Measurements from ENCODE around the gene COL8A1. TPM values are rescaled to one million over a fixed set of nuclear protein-coding genes. Genes with fewer than 3 reads are reported as not detected.
"Not testable (repeated sequence)": the region's sequence is repeated elsewhere in the genome, so short reads cannot be mapped to it uniquely, and the experiment has no call there.

The COL8A1 gene
- total RNA-seq, 2 donors from 2014 or later: 0.10 TPM; not detected in 1

DNA sequence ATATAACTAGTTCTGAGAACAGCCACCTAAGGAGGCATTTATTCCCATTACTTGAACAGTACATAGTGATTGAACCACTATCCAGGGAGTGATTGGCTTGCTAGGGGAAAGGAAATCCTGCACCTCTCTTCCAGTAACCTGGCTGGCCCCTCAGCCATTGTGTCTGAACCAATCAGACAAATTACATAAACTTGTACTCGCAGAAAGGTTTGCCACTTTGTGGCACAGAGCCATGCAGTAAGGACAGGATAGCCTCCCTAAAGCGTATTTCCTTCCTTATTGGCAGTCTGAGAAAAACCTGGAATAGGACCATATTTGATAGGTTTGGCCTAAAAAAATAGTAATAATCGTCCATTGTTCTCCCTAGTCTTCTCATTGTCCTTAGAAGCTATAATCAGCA, 198.3 kb downstream of the COL8A1 start:
- H3K4me1 Mint-ChIP-seq (ENCODE audit: low read depth in 2 of 2): no peaks in the 10 kb centered on the region
- no peak for DNase-seq (ENCODE audit: low spot score)

DNA sequence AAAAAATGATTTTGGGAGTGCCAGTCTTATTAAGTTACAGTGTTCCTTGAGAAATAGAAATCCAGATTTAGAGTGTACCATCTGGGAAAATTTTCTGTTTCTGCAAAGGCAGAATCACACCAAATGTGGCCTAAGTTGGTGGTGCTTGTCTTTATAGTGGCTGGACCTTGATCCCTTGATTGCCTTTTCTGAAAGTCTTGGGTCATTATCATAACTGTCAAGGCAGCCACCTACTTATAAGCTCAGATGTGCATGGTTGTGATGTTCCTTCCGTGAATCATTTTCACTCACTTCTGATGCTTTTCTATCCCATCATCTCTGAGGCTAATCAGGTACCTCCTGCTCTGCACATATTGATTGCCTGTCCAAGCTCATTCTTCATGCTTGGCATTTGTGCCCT, 199.3 kb downstream of the COL8A1 start:
- H3K4me1 Mint-ChIP-seq (ENCODE audit: low read depth in 2 of 2): no peaks in the 10 kb centered on the region
- ATAC-seq (no peak), DNase-seq (ENCODE audit: low spot score) (no peak)
- no peaks in the 10 kb centered on the region for H3K27me3 Mint-ChIP-seq
- H3K36me3 Mint-ChIP-seq: no peaks in the 10 kb centered on the region
- no peak overlapping the region for H3K27ac Mint-ChIP-seq
- H3K9me3 Mint-ChIP-seq: no peaks in the 10 kb centered on the region
- H3K4me3 Mint-ChIP-seq: no peak overlapping the region

More for the DNA sequence above, 198.3 kb downstream of the COL8A1 start:
- Mint-ChIP-seq H3K36me3 (no peaks in the 10 kb centered on the region), H3K27ac (no peak overlapping the region), H3K27me3 (no peaks in the 10 kb centered on the region), H3K4me3 (no peak overlapping the region), H3K9me3 (no peaks in the 10 kb centered on the region)
- ATAC-seq: no peak

DNA sequence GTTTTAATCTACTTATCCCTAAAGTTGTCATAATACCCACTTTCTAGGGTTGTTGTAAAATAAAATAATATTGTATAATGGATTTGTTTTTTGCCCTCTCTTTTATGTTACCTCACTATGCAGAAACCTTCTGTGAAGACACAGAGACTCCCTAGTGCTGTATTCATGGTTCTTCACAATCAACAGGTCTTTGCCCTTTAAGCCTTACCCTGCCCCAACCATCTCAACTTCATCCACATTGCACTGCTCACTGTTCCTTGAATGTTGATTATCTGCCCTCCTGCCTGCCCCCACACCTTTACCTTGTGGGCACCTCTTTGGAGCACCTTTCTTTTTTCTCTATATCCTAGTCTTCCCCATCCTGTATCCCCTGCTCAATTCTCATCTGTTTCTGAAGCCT, 200.4 kb downstream of the COL8A1 start:
- H3K9me3 Mint-ChIP-seq: no peaks in the 10 kb centered on the region
- ATAC-seq: no peak
- H3K4me1 Mint-ChIP-seq (ENCODE audit: low read depth in 2 of 2): peaks cover 0 to 2% of the 10 kb centered on the region in 2 donors

DNA sequence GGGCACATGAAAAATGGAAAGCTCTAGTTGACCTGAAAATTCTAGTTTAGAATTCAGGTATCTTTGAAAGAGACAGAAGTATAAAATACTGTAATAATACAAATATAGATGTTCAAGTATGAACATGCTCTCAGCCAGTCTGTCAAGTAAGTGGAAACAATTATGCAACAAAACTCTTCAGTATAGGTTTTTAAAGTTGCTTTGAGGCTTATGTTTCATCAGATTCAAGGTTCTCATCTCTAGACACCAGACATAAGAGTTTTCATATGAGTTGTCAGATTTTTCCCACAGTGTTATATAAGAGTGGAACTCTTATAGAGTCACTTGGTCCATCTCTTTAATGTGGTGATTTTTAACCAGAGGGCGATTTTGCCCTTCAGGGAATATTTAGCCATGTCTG, 201.2 kb downstream of the COL8A1 start:
- Mint-ChIP-seq H3K9me3 (no peaks in the 10 kb centered on the region), H3K36me3 (no peaks in the 10 kb centered on the region), H3K4me1 (ENCODE audit: low read depth in 2 of 2) (peaks cover 0 to 2% of the 10 kb centered on the region in 2 donors), H3K27me3 (no peaks in the 10 kb centered on the region), H3K27ac (no peak overlapping the region), H3K4me3 (no peak overlapping the region)
- DNase-seq (ENCODE audit: low spot score) (no peak), ATAC-seq (no peak)

More for the DNA sequence above, 200.4 kb downstream of the COL8A1 start:
- no peak for DNase-seq (ENCODE audit: low spot score)
- Mint-ChIP-seq H3K36me3 (no peaks in the 10 kb centered on the region), H3K4me3 (no peak overlapping the region), H3K27me3 (no peaks in the 10 kb centered on the region), H3K27ac (no peak overlapping the region)

DNA sequence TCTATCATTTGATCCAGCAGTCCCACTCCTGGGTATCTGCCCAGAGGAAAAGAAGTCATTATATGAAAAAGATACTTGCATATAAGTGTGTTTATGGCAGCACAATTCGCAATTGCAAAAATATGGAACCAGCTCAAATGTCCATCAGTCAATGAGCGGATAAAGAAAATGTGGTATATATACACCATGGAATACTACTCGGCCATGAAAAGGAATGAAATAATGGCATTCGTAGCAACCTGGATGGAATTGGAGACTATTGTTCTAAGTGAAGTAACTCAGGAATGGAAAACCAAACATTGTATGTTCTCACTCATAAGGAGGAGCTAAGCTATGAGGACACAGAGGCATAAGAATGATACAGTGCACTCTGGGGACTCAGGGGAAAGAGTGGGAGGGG, 203.6 kb downstream of the COL8A1 start:
- DNase-seq (ENCODE audit: low spot score); H3K4me3 Mint-ChIP-seq; H3K27ac Mint-ChIP-seq; H3K9me3 Mint-ChIP-seq; H3K36me3 Mint-ChIP-seq; ATAC-seq; H3K4me1 Mint-ChIP-seq (ENCODE audit: low read depth in 2 of 2); H3K27me3 Mint-ChIP-seq: not testable (repeated sequence)

DNA sequence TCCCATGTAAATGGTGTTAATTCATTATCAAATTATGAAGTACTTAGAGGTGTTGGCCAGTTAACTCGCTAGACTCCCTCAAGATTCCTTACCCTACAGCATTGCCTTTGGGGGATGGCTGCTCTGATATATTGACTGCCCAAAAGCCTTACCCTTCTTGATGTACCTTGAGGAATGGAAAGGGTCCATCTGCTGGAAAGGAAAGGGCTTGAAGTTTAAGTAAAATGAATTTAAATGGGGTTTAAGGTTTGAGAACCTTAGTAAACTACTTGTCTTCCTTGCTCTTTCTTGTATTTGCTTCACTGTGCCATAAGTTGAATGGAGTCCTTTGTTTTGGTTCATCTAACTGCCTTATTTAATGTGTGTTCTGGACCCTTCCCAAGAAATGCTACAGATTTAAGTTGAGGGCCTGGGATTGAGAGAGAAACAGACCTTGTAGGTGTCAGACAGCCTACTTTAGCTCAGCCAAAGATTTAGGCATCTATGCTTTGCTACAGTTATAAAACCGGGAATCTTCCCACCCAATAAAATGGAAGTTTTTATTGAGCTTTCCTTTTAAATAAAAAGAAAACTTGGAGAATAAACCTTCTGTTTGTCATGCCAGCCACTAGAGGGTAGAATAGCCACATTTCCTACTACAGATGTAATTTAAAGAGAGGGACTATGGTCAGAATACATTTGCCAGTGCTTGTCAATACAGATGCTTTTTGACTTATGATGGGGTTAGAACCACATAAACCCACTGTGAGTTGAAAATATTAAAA, 204.6 kb downstream of the COL8A1 start:
- no peaks in the 10 kb centered on the region for H3K36me3 Mint-ChIP-seq
- DNase-seq (ENCODE audit: low spot score) (no peak), ATAC-seq (no peak)
- no peak overlapping the region for H3K4me3 Mint-ChIP-seq
- H3K4me1 Mint-ChIP-seq (ENCODE audit: low read depth in 2 of 2): peaks cover 0 to 2% of the 10 kb centered on the region in 2 donors
- no peaks in the 10 kb centered on the region for H3K9me3 Mint-ChIP-seq
- H3K27ac Mint-ChIP-seq: no peak overlapping the region
- no peaks in the 10 kb centered on the region for H3K27me3 Mint-ChIP-seq

DNA sequence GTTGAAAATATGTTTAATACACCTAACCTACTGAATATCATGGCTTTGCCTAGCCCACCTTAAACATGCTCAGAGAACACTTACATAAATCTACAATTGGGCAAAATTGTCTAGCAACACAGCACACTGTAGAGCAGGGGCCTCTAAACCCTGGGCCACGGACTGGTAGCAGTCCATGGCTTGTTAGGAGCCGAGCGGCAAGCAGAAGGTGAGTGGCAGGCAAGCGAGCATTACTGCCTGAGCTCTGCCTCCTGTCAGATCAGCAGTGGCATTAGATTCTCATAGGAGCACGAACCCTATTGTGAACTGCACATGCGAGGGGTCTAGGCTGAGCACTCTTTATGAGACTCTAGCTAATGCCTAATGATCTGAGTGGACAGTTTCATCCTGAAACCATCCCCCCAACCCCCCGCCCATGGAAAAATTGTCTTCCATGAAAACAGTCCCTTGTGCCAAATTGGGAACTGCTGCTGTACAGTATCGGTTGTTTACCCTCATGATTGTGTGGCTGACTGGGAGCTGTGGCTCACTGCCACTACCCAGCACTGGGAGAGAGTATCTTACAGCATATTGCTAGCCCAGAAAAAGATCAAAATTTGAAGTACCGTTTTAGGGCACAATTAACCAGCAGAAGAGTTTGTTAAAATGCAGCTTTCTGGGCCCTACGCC, 205.3 kb downstream of the COL8A1 start:
- Mint-ChIP-seq H3K4me1 (ENCODE audit: low read depth in 2 of 2) (peaks cover 0 to 2% of the 10 kb centered on the region in 2 donors), H3K9me3 (no peaks in the 10 kb centered on the region), H3K36me3 (no peaks in the 10 kb centered on the region), H3K27me3 (no peaks in the 10 kb centered on the region), H3K27ac (no peak overlapping the region), H3K4me3 (no peak overlapping the region)
- ATAC-seq (no peak), DNase-seq (ENCODE audit: low spot score) (no peak)

DNA sequence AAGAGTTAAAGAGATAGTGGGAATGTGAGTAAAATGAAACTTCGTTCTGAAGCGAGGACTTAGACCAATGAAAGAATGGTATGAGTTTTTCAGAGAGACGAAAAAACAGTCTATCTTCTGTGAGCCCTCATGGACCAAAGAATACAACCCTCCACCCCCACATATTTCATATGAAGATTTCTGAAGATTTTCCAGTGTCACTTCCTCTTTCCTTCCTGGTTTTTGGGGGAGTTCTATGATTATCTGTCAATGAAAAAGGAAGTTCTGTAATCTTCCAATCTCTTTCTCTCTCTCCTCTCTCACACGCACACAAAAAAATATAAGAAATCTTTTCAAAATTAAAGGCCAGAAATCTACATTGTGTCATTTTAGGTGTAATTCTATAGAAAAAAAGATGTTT, 206.9 kb downstream of the COL8A1 start:
- H3K27me3 Mint-ChIP-seq: no peaks in the 10 kb centered on the region
- H3K36me3 Mint-ChIP-seq: no peaks in the 10 kb centered on the region
- H3K4me3 Mint-ChIP-seq: no peak overlapping the region
- ATAC-seq: no peak
- peaks cover 0 to 2% of the 10 kb centered on the region in 2 donors for H3K4me1 Mint-ChIP-seq (ENCODE audit: low read depth in 2 of 2)
- no peak overlapping the region for H3K27ac Mint-ChIP-seq
- no peaks in the 10 kb centered on the region for H3K9me3 Mint-ChIP-seq
- no peak for DNase-seq (ENCODE audit: low spot score)

DNA sequence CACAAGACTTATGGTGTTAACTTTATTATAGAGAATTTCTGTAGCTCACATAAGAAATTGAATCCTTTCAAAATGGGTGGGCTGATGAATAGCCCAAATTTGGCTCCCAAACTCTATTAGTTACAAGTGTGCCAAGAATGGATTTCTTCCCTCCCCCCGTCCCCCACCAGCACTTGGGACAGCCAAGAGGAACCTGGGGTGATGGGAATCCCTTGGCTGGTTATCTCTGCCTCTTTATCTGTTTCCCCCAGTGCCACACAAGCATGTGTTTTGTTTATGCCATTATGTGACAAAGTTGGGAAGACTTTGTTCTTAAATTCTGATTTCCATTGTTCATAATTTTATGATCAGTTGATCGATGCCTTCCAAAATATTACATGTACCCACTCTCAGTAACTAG, 207.6 kb downstream of the COL8A1 start:
- H3K27me3 Mint-ChIP-seq: no peaks in the 10 kb centered on the region
- H3K4me1 Mint-ChIP-seq (ENCODE audit: low read depth in 2 of 2): peaks cover 0 to 2% of the 10 kb centered on the region in 2 donors
- H3K9me3 Mint-ChIP-seq: no peaks in the 10 kb centered on the region
- DNase-seq (ENCODE audit: low spot score): no peak
- H3K36me3 Mint-ChIP-seq: no peaks in the 10 kb centered on the region
- ATAC-seq: no peak
- H3K4me3 Mint-ChIP-seq: no peak overlapping the region
- H3K27ac Mint-ChIP-seq: no peak overlapping the region

DNA sequence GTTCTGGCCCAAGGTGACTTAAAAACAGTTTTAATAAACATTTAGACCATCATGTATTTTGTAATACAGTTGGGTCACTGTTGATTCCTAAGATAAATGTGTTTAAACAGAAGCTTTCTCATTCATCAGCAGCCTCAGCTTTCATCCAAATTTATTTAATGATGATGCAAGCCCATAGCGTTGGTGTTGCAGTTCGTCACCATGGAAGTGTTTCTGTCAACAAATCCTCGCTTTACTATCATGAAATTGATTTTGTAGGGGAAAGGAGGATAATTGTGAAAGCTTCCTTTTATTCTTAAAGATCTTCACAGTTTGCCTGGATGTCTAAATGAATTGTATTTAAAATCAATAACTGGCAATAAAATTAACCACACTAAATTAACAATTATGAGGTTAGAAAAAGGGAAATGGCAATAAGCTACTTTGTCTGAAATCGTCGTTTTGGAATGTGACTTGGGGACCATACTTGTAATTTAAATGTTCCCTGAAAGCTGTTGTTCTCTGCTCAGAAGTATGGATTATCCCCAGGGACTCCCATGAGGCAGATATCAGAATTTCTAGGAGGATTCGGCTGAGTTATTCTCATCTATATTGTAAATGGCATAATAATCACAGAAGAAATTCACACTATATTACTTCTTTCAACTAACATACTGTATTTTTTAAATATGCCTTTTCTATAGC, 208.2 kb downstream of the COL8A1 start:
- no peaks in the 10 kb centered on the region for H3K36me3 Mint-ChIP-seq
- H3K4me3 Mint-ChIP-seq: no peak overlapping the region
- no peaks in the 10 kb centered on the region for H3K9me3 Mint-ChIP-seq
- ATAC-seq (no peak), DNase-seq (ENCODE audit: low spot score) (no peak)
- H3K27me3 Mint-ChIP-seq: no peaks in the 10 kb centered on the region
- H3K27ac Mint-ChIP-seq: no peak overlapping the region
- peaks cover 0 to 2% of the 10 kb centered on the region in 2 donors for H3K4me1 Mint-ChIP-seq (ENCODE audit: low read depth in 2 of 2)

DNA sequence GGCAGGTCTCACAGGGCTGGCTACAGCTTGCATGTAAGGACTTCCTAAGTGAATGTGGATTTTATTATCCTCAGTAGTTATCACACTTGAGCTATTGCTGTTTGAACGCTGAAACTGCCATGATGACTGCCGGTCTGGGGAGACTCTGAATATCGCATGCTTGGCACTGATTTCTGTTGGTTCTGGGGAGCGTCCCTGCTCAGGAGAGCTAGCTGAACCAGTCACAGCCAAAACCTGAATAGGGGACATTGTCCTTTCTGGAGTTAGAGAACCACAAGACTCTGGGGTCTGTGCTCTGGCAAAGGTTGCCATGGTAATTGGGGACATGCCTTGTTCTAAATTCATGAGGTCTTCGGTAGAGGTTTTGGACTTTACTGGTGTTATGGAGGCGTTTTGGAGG, 210.0 kb downstream of the COL8A1 start:
- Mint-ChIP-seq H3K4me3 (no peak overlapping the region), H3K27me3 (no peaks in the 10 kb centered on the region), H3K27ac (no peak overlapping the region), H3K9me3 (no peaks in the 10 kb centered on the region), H3K36me3 (no peaks in the 10 kb centered on the region), H3K4me1 (ENCODE audit: low read depth in 2 of 2) (no peaks in the 10 kb centered on the region)
- ATAC-seq: no peak
- DNase-seq (ENCODE audit: low spot score): no peak

Other genes starting within 250 kb of the COL8A1 start
- gene CMSS1, start 179.3 kb downstream of the COL8A1 start, total RNA-seq: 10 to 100 TPM; 35.7 to 67.8 TPM

Data from natural killer cell treated with Interleukin-12 subunit alpha and Interleukin-12 subunit beta and Interleukin-15 and Interleukin-18, amount 100 ng/mL, for 72 hours (primary cell).